Fibroblast of villous mesenchyme (primary cell): ENCODE measurements around the gene MGRN1. TPM values are rescaled to one million over a fixed set of nuclear protein-coding genes. Genes with fewer than 3 reads are reported as not detected.
A peak's percentile ranks its signal among the peaks of the same experiment; 100 is the strongest.

Experiments used
- DNase-seq: peaks from one replicate; pipeline ENCODE4 v3.0.0-alpha.2; 2010; ENCODE audit warnings: low read depth
- H3K4me3 ChIP-seq: 2 replicates; pipeline ENCODE4 v1.5.1; 2011; ENCODE audit warnings: low read depth, mild to moderate bottlenecking, low read length
- CTCF ChIP-seq: IDR thresholded peaks from 2 replicates; pipeline ENCODE4 v1.5.1; 2012; ENCODE audit warnings: low read depth, mild to moderate bottlenecking, low read length; ENCODE audit not compliant: insufficient read depth
- total RNA-seq: library from RNA; depleted of rRNA; stranded (reverse); fragments of >200 nt; gene quantifications from 2 replicates; pipeline ENCODE4 v1.2.3, GENCODE V29; 2012

Gene MGRN1
- total RNA-seq, 1 donor: 43.2 TPM

- no peak overlapping the region for H3K4me3 ChIP-seq
- DNase-seq: no peak
- TF ChIP-seq CTCF: no peak
Measured at GRCh38 chr16:4618645-4619418, 5.8 kb upstream of the MGRN1 start.

- no peak for DNase-seq
- H3K4me3 ChIP-seq: no peak overlapping the region
- no peak for TF ChIP-seq CTCF
Measured at GRCh38 chr16:4623593-4623992, 1.0 kb upstream of the MGRN1 start.

GRCh38 chr16:4624827-4625559 lies 367 bp downstream of the MGRN1 start:
- DNase-seq: peak; percentile 83
- TF ChIP-seq CTCF: no peak
- H3K4me3 ChIP-seq: peak overlapping the region; percentile 70

- H3K4me3 ChIP-seq: peak overlapping the region; percentile 70
- DNase-seq: no peak
- TF ChIP-seq CTCF: no peak
Measured at GRCh38 chr16:4625560-4626159, 1.0 kb downstream of the MGRN1 start.

GRCh38 chr16:4626396-4626795 lies 1.8 kb downstream of the MGRN1 start:
- peak overlapping the region; percentile 70 for H3K4me3 ChIP-seq
- DNase-seq: no peak
- TF ChIP-seq CTCF: no peak

- H3K4me3 ChIP-seq: no peak overlapping the region
- no peak for TF ChIP-seq CTCF
- DNase-seq: no peak
Measured at GRCh38 chr16:4628283-4628682, 3.7 kb downstream of the MGRN1 start.
